Measurements from ENCODE around the gene ENPP1.

Gene ENPP1

GRCh38 chr6:131885237-131885636 is 77.4 kb downstream of the ENPP1 start:
- ChIA-PET POLR2A (ENCODE audit: low non-redundant PET) (no interaction called here), CTCF (no interaction called here)
- no peak for TF ChIP-seq CTCF (conservative IDR thresholded peaks at IDR 0.05; ENCODE audit: low read depth)
- H3K27ac ChIP-seq, result no peak overlapping the region
- DNase-seq (ENCODE audit: low spot score), result no peak

- no peak for TF ChIP-seq CTCF (conservative IDR thresholded peaks at IDR 0.05; ENCODE audit: low read depth)
- ChIA-PET POLR2A (ENCODE audit: low non-redundant PET) (no interaction called here), CTCF (no interaction called here)
Observed at GRCh38 chr6:131886517-131886916, 78.7 kb downstream of the ENPP1 start.

GRCh38 chr6:131890091-131890490 is 82.3 kb downstream of the ENPP1 start:
- TF ChIP-seq CTCF (conservative IDR thresholded peaks at IDR 0.05; ENCODE audit: low read depth), result no peak

More at GRCh38 chr6:131886517-131886916, 78.7 kb downstream of the ENPP1 start:
- no peak overlapping the region for H3K27ac ChIP-seq
- DNase-seq (ENCODE audit: low spot score), result no peak

GRCh38 chr6:131893198-131893597 is 85.4 kb downstream of the ENPP1 start:
- CTCF ChIA-PET, result no interaction called here
- DNase-seq (ENCODE audit: low spot score), result no peak
- POLR2A ChIA-PET (ENCODE audit: low non-redundant PET), result no interaction called here
- TF ChIP-seq CTCF (conservative IDR thresholded peaks at IDR 0.05; ENCODE audit: low read depth), result no peak
- no peak overlapping the region for H3K27ac ChIP-seq

More at GRCh38 chr6:131890091-131890490, 82.3 kb downstream of the ENPP1 start:
- CTCF ChIA-PET, result interaction anchor here (0.7 kb wide), 1 partner anchor 20 kb away, joined by 5 read pairs; no protein-coding TSS in a partner anchor
- no peak overlapping the region for H3K27ac ChIP-seq
- POLR2A ChIA-PET (ENCODE audit: low non-redundant PET), result no interaction called here
- DNase-seq (ENCODE audit: low spot score), result no peak

- ChIA-PET CTCF (interaction anchor here (0.6 to 1.0 kb wide), 3 partner anchors 20 to 367 kb away, joined by 3 to 4 read pairs (median 4); no protein-coding TSS in a partner anchor), POLR2A (ENCODE audit: low non-redundant PET) (no interaction called here)
- DNase-seq (ENCODE audit: low spot score), result no peak
- no peak for TF ChIP-seq CTCF (conservative IDR thresholded peaks at IDR 0.05; ENCODE audit: low read depth)
- no peak overlapping the region for H3K27ac ChIP-seq
Observed at GRCh38 chr6:131894493-131895424, 86.9 kb downstream of the ENPP1 start.

GRCh38 chr6:131897050-131897435 is 89.2 kb downstream of the ENPP1 start:
- ChIA-PET POLR2A (ENCODE audit: low non-redundant PET) (no interaction called here), CTCF (no interaction called here)
- no peak overlapping the region for H3K27ac ChIP-seq
- no peak for TF ChIP-seq CTCF (conservative IDR thresholded peaks at IDR 0.05; ENCODE audit: low read depth)
- DNase-seq (ENCODE audit: low spot score), result no peak

All from RWPE1 (cell line).